ENCODE data around the gene IKZF4. TPM values are rescaled to one million over a fixed set of nuclear protein-coding genes. Genes with fewer than 3 reads are reported as not detected.

IKZF4 gene
- total RNA-seq, 1 experiment from 2014 or later: 13.9 TPM

GRCh38 chr12:56042843-56043242, 22.0 kb downstream of the IKZF4 start:
- Histone ChIP-seq H2BK12ac (ENCODE audit: insufficient read length, low read depth, low read length) (no peak overlapping the region), H3K56ac (ENCODE audit: insufficient read length, low read depth, low read length) (no peak overlapping the region), H3K4ac (ENCODE audit: low read depth, low read length) (no peak overlapping the region), H3K23ac (ENCODE audit: insufficient read length, low read depth, low read length) (no peak overlapping the region), H4K8ac (replicated peaks; ENCODE audit: insufficient read length, low read depth, low read length) (no peak overlapping the region), H2BK15ac (ENCODE audit: low read depth, low read length) (no peak overlapping the region), H3K14ac (ENCODE audit: insufficient read depth, low read length) (no peak overlapping the region), H2AFZ (ENCODE audit: low read length) (no peak overlapping the region), H3K4me1 (ENCODE audit: insufficient read depth, low read length) (no peaks in the 10 kb centered on the region; the same call in 1 of the 2 replicates), H3K27ac (ENCODE audit: insufficient read length, low read depth, low read length) (no peak overlapping the region), H2BK120ac (ENCODE audit: low read depth, low read length, poor library complexity, severe bottlenecking) (no peak overlapping the region), H3K18ac (ENCODE audit: insufficient read length, low read depth, low read length) (no peak overlapping the region), H3K79me1 (ENCODE audit: insufficient read depth, low read depth, low read length, poor library complexity, severe bottlenecking) (no peaks in the 10 kb centered on the region), H3T11ph (ENCODE audit: low read length) (no peak overlapping the region), H2BK20ac (ENCODE audit: low read depth, low read length, poor library complexity, severe bottlenecking) (no peak overlapping the region), H3K79me2 (ENCODE audit: insufficient read depth, low read length) (peaks cover 11% of the 10 kb centered on the region; the same call in 1 of the 2 replicates), H3K4me2 (ENCODE audit: insufficient read depth, insufficient read length, low read length) (peak overlapping the region; percentile 59), H4K91ac (ENCODE audit: insufficient read length, low read depth, low read length) (no peak overlapping the region), H3K9me3 (ENCODE audit: control insufficient read depth, low read depth, low read length) (no peaks in the 10 kb centered on the region), H4K5ac (ENCODE audit: insufficient read length, low read depth, low read length) (no peak overlapping the region), H3K9ac (ENCODE audit: extremely low read depth, insufficient read length, low read length) (peak overlapping the region; percentile 97), H3K23me2 (ENCODE audit: insufficient read length, low read depth, low read length, poor library complexity, severe bottlenecking) (no peaks in the 10 kb centered on the region), H3K27me3 (ENCODE audit: insufficient read depth, low read length) (no peaks in the 10 kb centered on the region), H2BK5ac (ENCODE audit: insufficient read length, low read length) (no peak overlapping the region), H4K20me1 (ENCODE audit: control insufficient read depth, insufficient read depth, insufficient read length) (peaks cover 3% of the 10 kb centered on the region), H2AK5ac (ENCODE audit: insufficient read length, low read length) (no peak overlapping the region)
- Mint-ChIP-seq H3K9me3 (peaks cover 0 to 3% of the 10 kb centered on the region in 2 experiments; a peak in 2 of 5 replicates), H3K4me1 (peaks cover 26 to 28% of the 10 kb centered on the region in 2 experiments), H3K27me3 (ENCODE audit: low read depth) (no peaks in the 10 kb centered on the region), H3K36me3 (ENCODE audit: insufficient read depth in 1 of 3, low read depth in 3 of 3) (peaks cover 23 to 39% (median 31%) of the 10 kb centered on the region in 3 experiments), H3K4me3 (peak overlapping the region; percentile 98), H3K27ac (peak overlapping the region; percentile 42 to 99 (median 97))
- no peak for DNase-seq
- TF ChIP-seq CTCF (conservative IDR thresholded peaks at IDR 0.05): no peak
- WGBS (ENCODE audit: extremely low coverage, insufficient read length, low lambda C conversion rate): no CpG with 5 or more reads among the region's 9 CpGs
